BE2C (cell line): Measurements from ENCODE around the gene CRYGN.

ENCODE experiments used
- DNase-seq: peaks from one replicate; pipeline ENCODE4 v3.0.0-alpha.2; 2020
- H3K27me3 ChIP-seq: fragments of 250-450 bp; sonication (Bioruptor Pico); 2 replicates; pipeline ENCODE4 v1.5.1; 2020; ENCODE audit warnings: mild to moderate bottlenecking
- H3K36me3 ChIP-seq: fragments of 250-450 bp; sonication (Bioruptor Pico); 2 replicates; pipeline ENCODE4 v1.5.1; 2020; ENCODE audit warnings: mild to moderate bottlenecking
- H3K4me1 ChIP-seq: fragments of 250-450 bp; sonication (Bioruptor Pico); 2 replicates; pipeline ENCODE4 v1.5.1; 2020
- H3K4me3 ChIP-seq: 2 replicates; pipeline ENCODE4 v1.5.1; 2011; ENCODE audit warnings: low read depth, low read length
- H3K9me3 ChIP-seq: fragments of 250-450 bp; sonication (Bioruptor Pico); 2 replicates; pipeline ENCODE4 v1.5.1; 2020
- CTCF ChIP-seq: IDR thresholded peaks from 2 replicates; pipeline ENCODE4 v1.5.1; 2012; ENCODE audit warnings: mild to moderate bottlenecking, low read depth, low read length

Gene CRYGN

DNA sequence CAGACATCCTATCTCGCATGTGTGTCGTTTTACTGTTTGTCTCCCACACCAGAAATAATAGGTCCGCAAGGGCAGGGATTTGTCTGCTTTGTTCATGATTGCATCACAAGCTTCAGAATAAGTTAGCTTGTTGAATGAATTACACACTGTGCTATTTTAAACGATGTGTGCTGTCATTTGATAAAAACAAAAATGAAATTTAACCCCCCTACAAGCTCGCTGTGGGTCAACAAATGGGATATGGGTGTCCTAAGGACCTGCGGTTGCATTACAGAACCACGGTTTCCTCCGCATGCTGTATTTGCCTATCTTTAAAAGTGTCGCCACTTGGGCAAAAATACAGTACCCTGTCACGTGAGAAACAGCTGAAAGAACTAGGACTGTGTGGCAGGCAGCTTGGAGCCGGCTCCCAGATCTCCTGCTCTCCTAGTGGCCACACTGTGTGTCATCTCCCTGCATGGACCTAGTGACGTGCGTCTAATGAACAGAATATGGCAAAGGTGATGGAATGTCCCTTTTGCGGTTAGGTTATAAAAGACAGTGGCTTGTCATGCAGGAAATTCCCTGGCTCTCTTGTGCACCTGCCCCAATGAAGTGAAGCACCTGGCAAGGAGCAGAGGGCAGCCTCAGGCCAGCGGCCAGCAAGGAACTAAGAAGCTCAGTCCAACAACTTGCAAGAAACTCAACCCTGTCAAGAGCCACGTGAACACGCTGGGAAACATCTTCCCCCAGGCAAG, 32.9 kb upstream of the CRYGN start:
- no peak for TF ChIP-seq CTCF
- Histone ChIP-seq H3K36me3 (peaks cover 69% of the 10 kb centered on the region), H3K9me3 (no peaks in the 10 kb centered on the region), H3K4me3 (no peak overlapping the region), H3K27me3 (no peaks in the 10 kb centered on the region), H3K4me1 (peaks cover 16% of the 10 kb centered on the region)
- DNase-seq = no peak

DNA sequence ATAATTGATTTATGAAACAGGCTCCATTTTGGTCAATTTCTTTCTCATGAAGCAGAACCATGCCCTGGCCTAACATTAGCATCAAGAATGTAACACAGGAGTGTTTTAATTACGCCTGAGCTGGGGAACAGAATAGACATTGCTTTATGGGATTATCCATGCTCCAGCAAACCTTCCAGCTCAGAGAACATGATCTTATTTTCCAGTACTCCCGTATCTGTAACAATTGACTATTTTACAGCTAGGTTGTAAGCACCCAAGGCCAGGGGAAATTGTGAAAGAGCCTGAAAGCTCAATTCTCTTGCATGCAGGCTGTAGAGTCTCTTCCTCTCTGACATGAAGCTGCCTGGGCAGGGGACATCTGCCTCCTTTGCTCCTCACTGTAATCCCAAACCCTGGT, 30.8 kb upstream of the CRYGN start:
- peaks cover 78% of the 10 kb centered on the region for H3K36me3 ChIP-seq

DNA sequence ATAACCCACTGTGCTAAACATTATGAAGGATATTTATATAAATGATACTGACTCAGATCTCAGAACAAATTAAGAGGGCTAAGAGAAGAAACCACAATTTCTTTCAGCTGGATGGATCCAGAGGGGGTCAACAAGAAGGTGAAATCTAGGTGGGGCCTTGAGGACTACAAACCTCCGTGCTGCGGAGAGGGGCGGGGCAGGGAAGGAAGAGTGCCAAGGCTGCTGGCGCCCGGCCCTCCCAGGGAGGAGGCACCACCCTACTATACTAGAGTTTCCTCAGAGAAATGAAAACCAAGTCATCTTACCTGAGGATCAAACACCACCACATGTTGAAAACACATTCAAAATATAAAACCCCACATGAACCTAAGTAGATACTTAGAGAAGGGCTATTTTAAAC, 29.3 kb upstream of the CRYGN start:
- no peaks in the 10 kb centered on the region for H3K4me1 ChIP-seq
- no peak for TF ChIP-seq CTCF
- H3K4me3 ChIP-seq = no peak overlapping the region
- no peaks in the 10 kb centered on the region for H3K9me3 ChIP-seq
- peaks cover 81% of the 10 kb centered on the region for H3K36me3 ChIP-seq
- no peaks in the 10 kb centered on the region for H3K27me3 ChIP-seq
- DNase-seq = no peak

More for the DNA sequence above, 30.8 kb upstream of the CRYGN start:
- Histone ChIP-seq H3K27me3 (no peaks in the 10 kb centered on the region), H3K9me3 (no peaks in the 10 kb centered on the region), H3K4me3 (no peak overlapping the region), H3K4me1 (no peaks in the 10 kb centered on the region)
- no peak for DNase-seq
- no peak for TF ChIP-seq CTCF

- no peak for TF ChIP-seq CTCF
- no peaks in the 10 kb centered on the region for H3K9me3 ChIP-seq
- peaks cover 76% of the 10 kb centered on the region for H3K36me3 ChIP-seq
- no peaks in the 10 kb centered on the region for H3K4me1 ChIP-seq
- H3K27me3 ChIP-seq = no peaks in the 10 kb centered on the region
- no peak overlapping the region for H3K4me3 ChIP-seq
- no peak for DNase-seq
Observed at GRCh38 chr7:151468217-151469018, 28.5 kb upstream of the CRYGN start.

DNA sequence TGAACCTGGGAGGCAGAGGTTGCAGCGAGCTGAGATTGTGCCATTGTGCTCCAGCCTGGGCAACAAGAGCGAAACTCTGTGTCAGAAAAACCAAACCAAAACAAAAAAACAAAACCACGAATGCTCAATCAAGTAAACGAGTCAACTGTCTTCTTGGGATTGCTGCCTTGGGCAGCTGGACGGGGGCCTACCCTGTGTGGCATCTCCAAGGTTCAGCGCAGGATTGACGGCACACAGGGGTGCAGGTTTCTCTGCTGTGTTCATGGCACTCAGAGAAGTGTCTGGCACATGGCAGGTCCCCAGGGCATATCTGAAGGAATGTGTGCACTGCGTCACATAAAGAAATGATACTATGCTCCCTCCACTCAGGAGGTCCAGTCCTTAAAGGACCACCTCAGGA, 25.2 kb upstream of the CRYGN start:
- no peaks in the 10 kb centered on the region for H3K27me3 ChIP-seq
- TF ChIP-seq CTCF = no peak
- H3K4me3 ChIP-seq = no peak overlapping the region
- H3K36me3 ChIP-seq = peaks cover 53% of the 10 kb centered on the region
- H3K9me3 ChIP-seq = peaks cover 3% of the 10 kb centered on the region; the same call in 1 of the 2 replicates
- no peak for DNase-seq
- H3K4me1 ChIP-seq = peaks cover 3% of the 10 kb centered on the region; the same call in 1 of the 2 replicates
